HG03135 (cell line): Measurements from ENCODE around the gene RILPL2.
"Not testable (repeated sequence)": the region's sequence is repeated elsewhere in the genome, so short reads cannot be mapped to it uniquely, and the experiment has no call there.

Experiments
- ATAC-seq: cut with Tn5 transposase; IDR thresholded peaks from one replicate; pipeline ENCODE4 v1.9.1; 2021; ENCODE audit warnings: mild to moderate bottlenecking, moderate library complexity; ENCODE audit not compliant: unreplicated experiment

The RILPL2 gene, protein sequence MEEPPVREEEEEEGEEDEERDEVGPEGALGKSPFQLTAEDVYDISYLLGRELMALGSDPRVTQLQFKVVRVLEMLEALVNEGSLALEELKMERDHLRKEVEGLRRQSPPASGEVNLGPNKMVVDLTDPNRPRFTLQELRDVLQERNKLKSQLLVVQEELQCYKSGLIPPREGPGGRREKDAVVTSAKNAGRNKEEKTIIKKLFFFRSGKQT

DNA sequence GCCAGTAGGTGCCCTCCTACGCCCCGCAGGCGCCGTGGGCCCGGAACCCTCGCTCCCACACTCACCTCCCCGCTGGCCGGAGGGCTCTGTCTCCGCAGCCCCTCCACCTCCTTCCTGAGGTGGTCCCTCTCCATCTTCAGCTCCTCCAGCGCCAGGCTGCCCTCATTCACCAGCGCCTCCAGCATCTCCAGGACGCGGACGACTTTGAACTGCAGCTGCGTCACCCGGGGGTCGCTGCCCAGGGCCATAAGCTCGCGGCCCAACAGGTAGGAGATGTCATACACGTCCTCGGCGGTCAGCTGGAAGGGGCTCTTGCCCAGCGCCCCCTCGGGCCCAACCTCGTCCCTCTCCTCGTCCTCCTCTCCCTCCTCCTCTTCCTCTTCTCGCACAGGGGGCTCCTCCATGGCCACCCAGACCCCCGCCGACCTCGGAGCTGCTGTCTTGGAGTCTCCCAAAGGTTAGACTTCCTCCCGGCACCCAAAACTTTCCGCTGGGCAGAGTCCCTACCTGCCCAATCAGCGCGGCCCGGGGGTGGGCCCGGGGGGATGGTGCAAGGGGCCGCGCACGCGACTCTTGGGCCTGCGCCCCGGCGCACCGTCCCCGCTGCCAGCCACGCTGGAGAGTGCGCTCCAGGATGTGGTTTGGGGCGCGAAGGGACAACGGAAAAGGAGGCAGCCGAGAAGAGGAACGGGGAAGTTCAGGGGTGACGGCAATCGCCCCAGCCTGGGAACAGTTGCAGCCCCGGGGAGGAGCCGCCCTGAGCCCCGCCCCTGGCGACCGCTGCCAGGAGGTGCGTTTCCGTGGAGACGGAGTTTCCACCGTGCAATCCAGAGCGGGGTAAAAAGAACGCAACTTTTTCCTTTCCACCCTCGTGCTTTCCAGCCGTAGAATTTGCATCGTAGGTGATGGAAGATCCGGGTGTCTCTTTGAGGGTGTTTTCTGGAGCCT, at the start of gene RILPL2:
TSS of gene RILPL2 (minus strand) at position 668 of the 948 bp plus-strand sequence. CDS start at position 404, 264 bp downstream.
- ATAC-seq, result peak; percentile 78

DNA sequence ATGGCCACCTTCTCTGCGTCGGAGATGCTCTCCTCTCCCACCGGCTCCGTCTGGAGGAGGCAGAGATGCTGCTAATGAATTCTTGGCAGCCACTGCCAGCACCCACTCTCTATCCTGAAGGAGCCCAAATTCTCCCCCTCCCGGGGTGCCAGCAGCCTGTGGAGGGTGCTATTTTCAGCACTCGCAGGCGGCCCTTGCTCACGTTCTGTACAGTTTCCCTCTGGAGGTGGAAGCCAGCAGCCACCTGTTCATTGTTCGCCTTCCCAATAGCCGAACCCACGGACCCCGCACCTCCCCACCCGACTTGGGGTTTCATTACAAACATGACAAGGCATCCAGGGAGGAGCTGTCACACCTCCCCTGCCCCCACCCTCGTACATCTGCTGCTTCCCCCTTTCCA, 49.3 kb upstream of the RILPL2 start:
- no peak for ATAC-seq

DNA sequence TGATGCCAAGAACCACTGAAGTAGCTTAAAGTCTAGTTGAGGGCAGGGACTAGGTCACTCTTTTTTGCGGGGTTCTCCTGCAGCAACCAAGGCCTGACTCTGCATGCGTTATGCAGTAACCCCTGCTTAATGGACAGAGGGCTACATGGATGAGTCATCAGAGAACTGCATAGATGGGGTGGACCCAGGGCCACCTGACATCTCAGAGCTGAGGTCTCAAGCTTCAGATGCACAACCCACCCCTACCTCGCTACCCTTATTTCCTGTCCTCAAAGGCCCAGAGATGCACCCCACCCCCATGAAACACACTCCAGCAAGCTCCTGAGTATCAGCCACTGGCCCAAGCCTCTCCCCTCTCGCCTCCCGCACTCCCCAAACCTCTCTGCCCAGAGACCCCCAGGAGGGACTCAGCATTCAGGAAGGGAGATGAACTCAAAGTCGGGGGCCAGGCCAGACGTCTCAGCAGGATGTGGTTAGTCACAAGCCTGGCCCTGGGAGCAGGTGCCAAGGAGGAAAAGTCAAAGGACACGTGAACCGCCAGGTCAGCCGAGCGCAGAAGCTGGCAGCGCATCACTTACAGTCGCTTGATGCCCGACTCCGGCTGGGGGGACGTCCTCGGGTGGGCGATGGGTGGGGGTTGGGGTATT, 47.2 kb upstream of the RILPL2 start:
- ATAC-seq, result no peak

GRCh38 chr12:123482876-123483275, 46.4 kb upstream of the RILPL2 start:
- ATAC-seq, result no peak

DNA sequence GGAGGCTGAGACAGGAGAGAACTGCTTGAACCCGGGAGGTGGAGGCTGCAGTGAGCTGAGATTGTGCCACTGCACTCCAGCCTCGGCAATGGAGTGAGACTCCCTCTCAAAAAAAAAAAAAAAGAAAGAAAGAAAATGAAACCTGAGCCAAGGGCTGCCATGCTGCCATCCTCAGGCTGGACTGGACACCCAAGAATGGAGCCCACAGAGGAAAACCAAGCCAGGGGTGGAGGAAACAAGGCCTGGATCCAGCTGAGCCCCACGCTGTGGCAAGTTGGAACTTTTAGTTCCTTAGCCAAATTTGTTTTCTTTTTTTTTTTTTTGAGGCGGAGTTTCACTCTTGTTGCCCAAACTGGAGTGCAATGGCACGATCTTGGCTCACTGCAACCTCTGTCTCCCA, 44.8 kb upstream of the RILPL2 start:
- not testable (repeated sequence) for ATAC-seq

DNA sequence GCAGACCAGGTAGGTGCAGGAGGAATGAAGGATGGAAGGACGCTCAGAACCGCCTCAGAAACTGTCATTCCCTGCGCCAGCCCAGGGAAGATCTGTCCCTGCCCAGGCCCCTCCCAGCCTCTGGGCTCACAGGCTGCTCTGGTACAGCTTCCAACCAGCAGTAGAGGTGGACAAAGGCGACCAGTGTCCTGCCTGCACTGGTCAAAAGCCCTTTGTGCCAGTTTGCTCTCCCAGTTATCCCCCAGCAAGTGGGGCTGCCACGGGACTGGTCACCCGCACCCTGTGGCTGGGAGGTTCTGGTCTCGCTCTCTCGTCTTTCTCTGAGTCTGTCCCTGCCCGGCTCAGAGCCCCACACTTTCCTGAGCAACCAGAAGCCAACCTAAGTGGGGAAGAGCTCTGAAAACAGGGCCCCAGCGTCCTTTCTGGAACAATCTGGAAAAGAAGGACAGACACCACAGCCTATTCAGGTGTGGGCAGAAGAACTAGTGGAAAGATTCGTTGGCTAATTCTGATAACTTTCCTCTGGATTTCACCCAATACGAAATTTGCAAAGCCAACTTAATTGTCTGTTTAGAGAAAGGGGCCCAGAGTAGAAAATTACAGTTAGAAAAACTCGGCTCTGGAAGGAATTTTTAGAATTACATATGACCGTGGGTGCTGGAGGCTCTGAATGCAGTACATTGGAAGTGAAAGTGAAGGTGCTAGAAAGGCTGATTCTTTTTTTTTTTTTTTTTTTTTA, 43.1 kb upstream of the RILPL2 start:
- no peak for ATAC-seq

DNA sequence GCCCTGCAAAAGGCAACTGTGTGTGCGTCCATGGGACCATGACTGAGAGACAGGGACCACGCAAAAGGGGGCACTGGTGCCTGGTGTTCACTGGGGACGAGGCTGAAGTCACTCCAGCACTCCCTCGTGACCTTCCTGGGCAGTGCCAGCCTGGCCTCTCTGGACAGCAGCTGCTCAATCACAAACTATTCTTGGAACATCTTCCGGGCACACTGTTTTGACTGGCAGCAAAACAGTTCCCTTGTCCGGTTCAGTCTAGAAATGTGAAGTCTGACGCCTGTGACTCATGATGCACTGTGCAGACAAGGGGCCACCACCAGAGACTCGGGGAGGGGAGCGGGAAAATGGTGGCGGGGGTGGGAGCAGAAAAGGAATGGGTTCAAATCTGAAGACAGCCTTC, 42.3 kb upstream of the RILPL2 start:
- no peak for ATAC-seq

- no peak for ATAC-seq
These were observed 41.6 kb upstream of the RILPL2 start for GRCh38 chr12:123478069-123478468.

GRCh38 chr12:123475246-123475703, 38.8 kb upstream of the RILPL2 start:
- ATAC-seq, result no peak

- no peak for ATAC-seq
These were observed 38.2 kb upstream of the RILPL2 start for GRCh38 chr12:123474485-123475245.

- no peak for ATAC-seq
These were observed 36.0 kb upstream of the RILPL2 start for GRCh38 chr12:123472438-123472849.

DNA sequence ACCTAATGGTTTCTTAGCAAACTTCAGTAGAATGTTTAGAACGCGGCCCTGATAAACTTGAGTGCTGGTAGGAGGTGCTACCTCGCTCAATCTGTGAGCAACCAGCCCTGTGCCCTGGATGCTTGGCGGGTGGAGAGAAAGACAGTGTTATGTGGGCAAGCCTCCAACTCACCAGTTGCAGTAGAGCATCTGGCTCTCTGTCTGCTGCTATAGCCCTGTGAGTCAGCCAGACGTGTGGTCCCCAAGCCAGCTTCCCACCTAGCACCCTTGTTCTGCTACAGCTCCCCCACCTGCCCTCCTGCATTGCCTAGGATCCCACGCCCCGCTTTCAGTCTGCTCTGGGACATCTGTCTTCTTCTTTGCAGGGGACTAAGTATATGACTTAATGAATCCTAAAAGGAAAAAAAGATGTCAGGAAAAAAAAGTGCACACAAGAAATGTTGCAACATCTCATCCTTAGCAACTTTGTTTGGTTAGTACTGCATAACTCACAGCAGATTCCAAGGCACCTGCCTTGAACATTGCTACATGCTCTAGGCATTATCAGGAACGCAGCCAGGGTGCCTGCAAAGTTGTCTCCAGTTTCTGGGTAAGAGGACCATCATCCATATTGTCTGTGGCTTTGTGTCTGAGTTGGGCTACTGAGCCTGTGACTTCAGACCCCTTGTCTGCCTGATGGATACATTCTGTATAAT, 35.0 kb upstream of the RILPL2 start:
- no peak for ATAC-seq

DNA sequence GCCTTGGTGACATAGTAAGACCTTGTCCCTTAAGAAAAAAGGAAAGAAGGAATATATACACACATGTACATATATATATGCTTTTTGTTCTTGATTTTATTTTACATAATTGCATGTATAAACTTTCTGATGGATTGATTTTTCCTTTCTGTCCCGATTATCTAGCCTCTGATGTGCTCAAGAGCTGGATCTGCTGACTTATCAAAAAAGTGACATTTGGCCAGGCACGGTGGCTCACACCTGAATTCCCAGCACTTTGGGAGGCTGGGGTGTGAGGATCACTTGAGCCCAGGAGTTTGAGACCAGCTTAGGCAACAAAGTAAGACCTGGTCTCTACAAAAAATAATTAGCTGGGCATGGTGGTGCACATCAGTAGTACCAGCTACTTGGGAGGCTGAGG, 33.5 kb upstream of the RILPL2 start:
- ATAC-seq, result no peak

DNA sequence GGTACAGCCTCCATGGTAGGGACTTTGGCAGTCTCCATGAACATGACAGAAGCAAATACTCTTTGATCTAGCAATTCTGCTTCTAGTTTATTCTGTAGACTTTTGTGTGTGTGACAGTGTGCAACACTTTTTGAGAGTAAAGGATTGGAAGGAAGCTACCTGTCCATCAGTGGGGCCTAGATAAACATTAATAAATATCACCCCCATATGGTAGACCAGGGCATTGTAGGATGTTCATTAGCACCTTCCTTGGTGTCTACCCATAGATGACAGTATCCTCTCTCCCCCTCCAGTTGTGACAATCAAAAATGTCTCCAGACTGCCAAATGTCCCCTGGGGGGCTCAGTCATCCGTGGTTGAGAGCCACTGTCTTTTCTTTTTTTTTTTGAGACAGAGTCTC, 32.3 kb upstream of the RILPL2 start:
- ATAC-seq, result no peak

DNA sequence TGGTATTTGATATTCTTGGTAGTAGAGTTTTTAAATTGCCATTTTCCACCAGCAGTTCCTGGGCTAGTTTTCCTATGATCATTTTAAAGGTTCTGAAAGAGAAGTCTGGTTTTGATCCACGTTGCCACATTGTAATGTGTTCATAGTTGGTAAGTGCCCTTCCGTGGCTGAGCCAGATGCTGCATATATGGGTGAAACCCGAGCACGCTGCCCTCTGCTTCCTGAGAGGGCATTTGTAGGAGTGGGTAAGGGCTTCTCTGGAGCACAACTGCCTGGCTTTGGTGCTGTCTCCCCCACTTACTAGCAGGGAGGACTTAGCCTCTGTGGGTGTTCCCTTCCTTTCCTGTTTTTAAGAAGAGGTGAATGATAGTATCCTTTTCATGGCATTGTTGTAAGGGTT, 28.6 kb upstream of the RILPL2 start:
- no peak for ATAC-seq

GRCh38 chr12:123463174-123463573, 26.7 kb upstream of the RILPL2 start:
- ATAC-seq, result not testable (repeated sequence)

- peak; percentile 54 for ATAC-seq
These were observed 21.7 kb upstream of the RILPL2 start, which contains the start of gene SNRNP35 for GRCh38 chr12:123457980-123458779. Gene SNRNP35, plus strand, starts transcription at chr12:123458139. Its CDS starts 7,402 bp downstream, at chr12:123465541.

DNA sequence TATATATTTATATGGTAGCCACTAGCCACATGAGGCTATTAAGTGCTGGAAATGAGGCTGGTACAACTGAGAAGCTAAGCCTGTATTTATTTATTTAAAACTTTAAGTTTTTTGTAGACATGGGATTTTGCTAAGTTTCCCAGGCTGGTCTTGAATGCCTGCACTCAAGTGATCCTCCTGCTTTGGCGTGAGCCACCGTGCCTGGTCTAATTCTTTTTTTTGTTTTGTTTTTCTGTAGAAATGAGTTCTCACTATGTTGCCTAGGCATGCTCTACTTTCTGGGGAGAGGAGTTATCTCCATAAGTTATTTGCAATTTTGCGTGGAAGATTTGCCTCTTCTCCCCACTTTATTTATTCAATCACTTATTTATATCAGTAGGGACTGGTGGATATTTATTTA, 16.7 kb upstream of the RILPL2 start:
- ATAC-seq, result no peak

DNA sequence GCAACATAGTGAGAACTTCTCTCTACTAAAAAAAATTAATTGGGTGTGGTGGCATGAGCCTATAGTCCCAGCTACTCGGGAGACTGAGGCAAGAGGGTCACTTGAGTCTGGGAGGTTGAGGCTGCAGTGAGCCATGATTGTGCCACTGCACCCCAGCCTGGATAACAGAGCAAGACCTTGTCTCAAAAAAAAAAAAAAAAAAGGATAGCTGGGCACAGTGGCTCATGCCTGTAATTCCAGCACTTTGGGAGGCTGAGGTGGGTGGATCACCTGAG, 15.7 kb upstream of the RILPL2 start:
- not testable (repeated sequence) for ATAC-seq
